D721Med (cell line): ENCODE data around the gene PRR7.
"Not testable (repeated sequence)": the region's sequence is repeated elsewhere in the genome, so short reads cannot be mapped to it uniquely, and the experiment has no call there.

Experiments
- DNase-seq: peaks from one replicate; pipeline ENCODE4 v3.0.0; 2011; ENCODE audit warnings: low spot score; ENCODE audit not compliant: insufficient read length
- FAIRE-seq: peaks from 2 replicates; lab custom pipeline; 2011; peaks lifted over from hg19 to GRCh38; lab: Jason Lieb, UNC
- CTCF ChIP-seq: IDR thresholded peaks from 2 replicates; pipeline ENCODE4 v1.5.1; 2012; ENCODE audit warnings: mild to moderate bottlenecking, control low read depth; ENCODE audit not compliant: insufficient read depth; ENCODE audit errors: missing control alignments

Gene PRR7

GRCh38 chr5:177412603-177413233, 33.9 kb upstream of the PRR7 start:
- no peak for TF ChIP-seq CTCF
- FAIRE-seq: no peak
- no peak for DNase-seq

DNA sequence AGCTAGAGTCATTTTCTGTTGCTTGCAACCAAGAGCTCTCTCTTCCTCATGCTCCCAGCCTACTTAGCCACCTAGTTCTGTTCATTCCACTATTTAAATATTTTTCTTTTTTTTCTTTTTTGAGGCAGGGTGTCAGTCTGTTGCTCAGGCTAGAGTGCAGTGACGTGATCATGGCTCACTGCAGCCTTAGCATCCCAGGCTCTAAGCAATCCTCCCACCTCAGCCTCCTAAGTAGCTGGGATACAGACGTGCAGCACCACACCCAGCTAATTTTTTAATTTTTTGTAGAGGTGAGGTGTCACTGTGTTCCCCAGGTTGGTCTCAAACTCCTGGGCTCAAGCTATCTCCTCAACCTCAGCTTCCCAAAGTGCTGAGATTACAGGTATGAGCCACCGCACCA, 32.1 kb upstream of the PRR7 start:
- FAIRE-seq (no peak), DNase-seq (no peak)
- no peak for TF ChIP-seq CTCF

GRCh38 chr5:177417081-177417480, 29.5 kb upstream of the PRR7 start:
- not testable (repeated sequence) for FAIRE-seq, DNase-seq

DNA sequence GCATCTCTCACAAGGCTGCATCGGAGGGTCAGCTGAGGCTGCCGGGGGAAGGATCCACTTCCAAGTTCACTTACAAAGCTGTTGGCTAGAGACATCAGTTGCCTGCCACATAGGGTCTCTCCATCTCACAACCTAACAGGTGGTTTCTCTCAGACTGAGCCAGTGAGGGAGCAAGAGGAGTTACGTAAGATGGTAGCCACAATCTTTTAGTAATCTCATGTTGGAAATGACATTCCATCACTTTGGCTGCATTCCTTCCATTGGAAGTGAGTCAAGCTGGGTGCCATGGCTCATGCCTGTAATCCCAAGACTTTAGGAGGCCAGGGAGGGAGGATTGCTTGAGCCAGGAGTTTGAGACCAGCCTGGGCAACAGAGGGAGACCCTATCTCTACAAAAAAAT, 27.6 kb upstream of the PRR7 start:
- DNase-seq (no peak), FAIRE-seq (no peak)
- no peak for TF ChIP-seq CTCF

DNA sequence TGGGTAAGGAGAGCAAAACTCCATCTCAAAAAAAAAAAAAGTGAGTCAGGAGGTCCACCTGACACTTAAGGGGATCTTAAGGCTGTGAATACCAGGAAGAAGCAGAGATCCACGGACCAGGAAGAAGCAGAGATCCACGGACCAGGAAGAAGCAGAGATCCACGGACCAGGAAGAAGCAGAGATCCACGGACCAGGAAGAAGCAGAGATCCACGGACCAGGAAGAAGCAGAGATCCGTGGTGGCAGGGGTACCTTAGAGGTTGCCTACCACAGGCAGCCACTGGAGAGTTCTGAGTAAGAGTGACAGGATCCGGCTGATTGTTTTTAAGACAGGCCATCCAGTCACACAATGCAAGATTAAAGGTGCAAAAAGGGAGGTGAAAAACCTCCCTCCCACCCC, 26.1 kb upstream of the PRR7 start:
- FAIRE-seq, DNase-seq: not testable (repeated sequence)

DNA sequence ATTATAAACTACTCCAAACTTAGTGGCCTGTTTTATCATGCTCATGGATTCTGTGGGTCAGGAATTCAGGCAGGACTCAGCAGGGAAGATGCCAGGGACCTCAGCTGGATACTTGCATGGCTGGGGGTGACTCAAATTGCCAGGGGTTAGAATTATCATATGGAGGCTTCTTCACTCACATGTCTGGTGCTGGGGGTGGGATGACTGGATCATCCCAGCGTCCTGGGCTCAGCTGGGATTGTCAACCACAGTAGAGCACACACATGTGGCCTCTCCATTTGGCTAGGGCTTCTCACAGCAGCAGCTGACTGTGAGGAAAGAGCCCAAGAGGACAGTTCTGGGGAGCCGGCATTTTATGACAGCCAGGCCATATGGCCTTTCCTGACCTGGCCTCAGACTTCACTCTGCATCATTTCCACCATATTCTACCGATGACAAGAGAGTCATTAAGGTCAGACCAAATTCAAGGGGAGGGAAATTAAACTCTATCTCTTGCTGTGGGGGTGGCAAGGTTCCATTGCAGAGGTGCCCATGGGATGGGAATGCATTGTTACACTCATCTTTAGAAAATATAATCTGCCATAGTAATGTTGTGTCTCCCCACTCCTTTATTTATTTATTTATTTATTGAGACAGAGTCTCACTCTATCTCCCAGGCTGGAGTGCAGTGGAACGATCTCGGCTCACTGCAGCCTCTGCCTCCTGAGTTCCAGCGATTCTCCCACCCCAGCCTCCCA, 25.4 kb upstream of the PRR7 start:
- FAIRE-seq (no peak), DNase-seq (no peak)
- no peak for TF ChIP-seq CTCF

DNA sequence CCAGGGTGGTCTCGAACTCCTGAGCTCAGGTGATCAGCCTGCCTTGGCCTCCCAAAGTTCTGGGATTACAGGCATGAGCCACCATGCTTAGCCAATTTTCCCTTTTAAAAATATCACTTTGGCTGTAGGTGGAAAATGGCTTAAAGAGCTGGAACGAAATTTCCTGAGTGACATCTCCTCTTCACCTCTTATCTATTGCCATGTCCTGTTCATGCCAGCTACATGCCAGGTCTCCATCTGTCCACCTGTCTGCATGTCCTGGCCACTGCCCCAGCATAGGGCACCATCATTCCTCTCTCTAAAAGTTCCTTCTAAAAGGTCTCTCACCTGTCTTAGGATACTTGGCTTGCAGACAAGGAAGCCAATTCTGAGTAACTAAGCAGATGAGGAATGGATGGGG, 22.9 kb upstream of the PRR7 start:
- TF ChIP-seq CTCF: no peak
- DNase-seq: no peak

GRCh38 chr5:177425196-177425800, 21.3 kb upstream of the PRR7 start:
- FAIRE-seq (no peak), DNase-seq (no peak)
- no peak for TF ChIP-seq CTCF

More for the DNA sequence above, 22.9 kb upstream of the PRR7 start:
- no peak for FAIRE-seq
